HK-2 (cell line): ENCODE results near the gene POC1A.

Source experiments
- DNase-seq: peaks from one replicate; pipeline ENCODE4 v3.0.0-alpha.2; 2018; ENCODE audit not compliant: unreplicated experiment

Gene POC1A

GRCh38 chr3:52154135-52155094 is at the start of gene POC1A:
TSS of gene POC1A (minus strand) at chr3:52154423. CDS start at chr3:52154372, 51 bp downstream.
- DNase-seq, result peak; percentile 91

GRCh38 chr3:52203701-52204100 is 49.5 kb upstream of the POC1A start:
- no peak for DNase-seq

- no peak for DNase-seq
Observed at GRCh38 chr3:52202384-52203077, 48.3 kb upstream of the POC1A start.

GRCh38 chr3:52200981-52201679 is 46.9 kb upstream of the POC1A start:
- DNase-seq, result no peak

- DNase-seq, result no peak
Observed at GRCh38 chr3:52198643-52199608, 44.7 kb upstream of the POC1A start.

GRCh38 chr3:52197842-52198625 is 43.8 kb upstream of the POC1A start, which contains the start of gene ALAS1:
TSS of gene ALAS1 (plus strand) at chr3:52198160. CDS start at chr3:52199242, 1,082 bp downstream.
- peak; percentile 89 for DNase-seq

GRCh38 chr3:52197499-52197841 is 43.2 kb upstream of the POC1A start:
- DNase-seq, result no peak

GRCh38 chr3:52196977-52197376 is 42.8 kb upstream of the POC1A start:
- DNase-seq, result no peak

- no peak for DNase-seq
Observed at GRCh38 chr3:52195823-52196331, 41.7 kb upstream of the POC1A start.

- DNase-seq, result no peak
Observed at GRCh38 chr3:52195291-52195597, 41.0 kb upstream of the POC1A start.

- DNase-seq, result no peak
Observed at GRCh38 chr3:52194485-52195290, 40.5 kb upstream of the POC1A start.

GRCh38 chr3:52193065-52193464 is 38.8 kb upstream of the POC1A start:
- DNase-seq, result no peak

GRCh38 chr3:52191663-52192062 is 37.4 kb upstream of the POC1A start:
- DNase-seq, result no peak

GRCh38 chr3:52190294-52191074 is 36.3 kb upstream of the POC1A start:
- no peak for DNase-seq

GRCh38 chr3:52188556-52188955 is 34.3 kb upstream of the POC1A start:
- no peak for DNase-seq

GRCh38 chr3:52186729-52187128 is 32.5 kb upstream of the POC1A start:
- DNase-seq, result no peak

- DNase-seq, result no peak
Observed at GRCh38 chr3:52185837-52186236, 31.6 kb upstream of the POC1A start.

- DNase-seq, result no peak
Observed at GRCh38 chr3:52185311-52185710, 31.1 kb upstream of the POC1A start.

GRCh38 chr3:52184690-52185089 is 30.5 kb upstream of the POC1A start:
- no peak for DNase-seq
